Right renal pelvis (tissue), 4 donors: Measurements from ENCODE around the gene ITGB4. TPM values are rescaled to one million over a fixed set of nuclear protein-coding genes. Genes with fewer than 3 reads are reported as not detected.

Experiments used
- DNase-seq, 4 donors: peaks; one replicate each; pipeline ENCODE4 v3.0.0-alpha.2; 2013; ENCODE audit warnings: low read depth in 4 of 4, low spot score in 3 of 4, missing footprints in 1 of 4
- polyA plus RNA-seq, 4 donors: library from polyadenylated mRNA; unstranded; fragments of 120-200 nt; gene quantifications; one replicate each; pipeline ENCODE4 v1.2.1, GENCODE V29; 2013; ENCODE audit not compliant: insufficient read length in 4 of 4

Gene ITGB4
- polyA plus RNA-seq, 4 donors: 8.9 to 15.0 (median 12.2) TPM

DNA sequence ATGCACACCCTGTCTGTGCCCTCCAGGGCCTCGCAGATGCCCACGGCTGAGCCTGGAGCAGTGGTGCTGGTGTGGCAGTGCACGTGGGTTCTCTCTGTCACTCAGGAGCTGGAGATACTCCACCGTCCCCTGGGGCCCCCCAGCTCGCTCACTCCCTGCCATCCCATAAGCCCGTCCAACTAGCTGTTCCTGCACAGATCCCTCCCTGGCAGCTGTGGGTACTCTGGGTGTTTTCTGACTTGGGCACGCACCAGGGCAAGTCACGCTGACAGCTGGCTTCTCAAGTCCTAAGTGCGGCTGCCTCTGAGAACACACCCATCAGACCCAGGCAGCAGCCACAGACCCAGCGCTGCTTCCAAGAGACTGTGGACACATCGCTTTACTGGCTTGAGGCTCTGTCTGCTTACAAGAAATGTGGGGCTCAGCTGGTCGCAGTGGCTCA, 25.4 kb upstream of the ITGB4 start:
- no peak for DNase-seq

DNA sequence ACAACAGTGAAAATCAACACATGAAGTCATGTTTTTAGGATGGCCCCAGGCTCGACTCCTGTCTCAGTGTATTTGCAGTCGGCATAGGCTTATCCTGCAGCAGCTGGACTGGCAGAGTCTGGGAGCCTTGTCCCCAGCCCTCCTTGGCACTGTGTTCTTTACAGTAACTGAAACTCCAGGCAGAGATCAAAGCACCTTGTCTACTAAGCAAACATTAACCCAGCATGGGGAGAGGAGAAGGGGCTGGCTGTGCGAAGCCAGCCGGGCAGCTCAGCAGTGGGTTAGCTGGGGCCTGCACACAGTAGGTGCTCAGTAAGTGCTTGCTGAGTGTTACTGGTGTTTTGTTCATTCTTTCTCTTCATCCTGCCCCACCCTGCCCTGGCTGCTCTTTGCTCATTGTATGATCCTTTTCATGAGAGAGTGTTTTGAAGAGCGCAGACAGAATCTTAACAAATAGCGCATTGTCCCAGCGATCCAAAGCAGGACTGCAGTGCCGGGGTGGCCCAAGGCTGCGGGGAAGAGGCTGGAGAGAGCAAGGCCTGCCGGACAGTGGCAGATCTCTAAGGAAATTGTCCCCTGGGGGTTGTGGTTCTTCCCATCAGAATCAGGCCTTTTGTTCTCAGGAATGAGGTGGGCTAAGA, 23.5 kb upstream of the ITGB4 start:
- no peak for DNase-seq

DNA sequence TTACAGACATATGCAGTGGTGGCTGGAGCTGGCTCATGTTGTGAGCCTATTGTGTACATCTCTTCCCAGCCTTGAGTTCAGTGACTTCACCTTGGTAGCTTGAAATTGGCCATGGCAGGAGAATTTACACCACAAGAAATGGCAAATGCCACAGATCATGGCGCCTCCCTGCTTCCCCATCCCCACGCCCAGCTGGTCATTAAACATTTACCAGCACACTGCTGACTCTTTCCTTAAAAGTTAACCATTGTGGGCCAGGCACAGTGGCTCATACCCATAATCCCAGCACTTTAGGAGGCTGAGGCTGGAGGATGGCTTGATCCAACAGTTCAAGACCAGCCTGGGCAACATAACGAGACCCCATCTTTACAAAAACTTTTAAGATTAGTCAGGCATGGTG, 22.6 kb upstream of the ITGB4 start:
- no peak for DNase-seq

DNA sequence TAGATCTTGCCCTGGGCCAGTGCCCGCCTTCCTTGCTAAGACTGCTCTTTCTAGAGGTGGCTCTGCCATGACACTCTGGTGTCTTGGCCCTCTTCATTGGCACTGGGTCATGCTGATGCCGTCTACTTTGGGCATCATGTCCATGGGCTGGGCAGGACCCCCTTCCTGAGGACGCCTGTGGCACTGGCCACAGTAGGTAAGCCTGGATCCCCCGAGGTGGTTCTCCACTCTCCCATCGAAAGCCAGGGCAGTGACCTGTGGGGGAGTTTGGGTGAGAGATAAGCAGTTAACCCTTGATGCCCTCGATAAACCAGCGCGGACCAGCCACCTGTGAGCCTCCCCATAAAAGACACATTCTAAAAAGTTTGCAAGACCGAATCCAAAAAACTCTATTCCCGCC, 20.0 kb upstream of the ITGB4 start:
- DNase-seq: no peak

DNA sequence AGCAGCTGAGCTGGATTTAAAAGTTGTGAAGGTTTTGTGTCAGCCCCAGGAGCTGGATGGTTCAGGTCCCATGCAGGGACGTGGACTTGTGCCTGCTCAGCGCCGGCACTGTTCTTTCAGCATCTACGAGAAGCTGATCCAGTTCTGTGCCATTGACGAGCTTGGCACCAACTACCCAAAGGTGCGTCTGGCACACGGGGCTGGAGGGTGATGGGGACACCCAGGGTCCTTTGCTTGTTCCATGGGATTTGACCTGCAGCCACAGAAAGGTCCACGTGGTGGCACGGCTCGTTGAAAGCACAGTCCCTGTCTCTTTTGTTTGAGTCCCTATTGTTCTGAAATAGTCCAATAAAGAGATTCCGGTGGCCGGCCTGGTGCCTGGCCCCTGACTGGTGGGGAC, 18.1 kb upstream of the ITGB4 start:
- DNase-seq: no peak

DNA sequence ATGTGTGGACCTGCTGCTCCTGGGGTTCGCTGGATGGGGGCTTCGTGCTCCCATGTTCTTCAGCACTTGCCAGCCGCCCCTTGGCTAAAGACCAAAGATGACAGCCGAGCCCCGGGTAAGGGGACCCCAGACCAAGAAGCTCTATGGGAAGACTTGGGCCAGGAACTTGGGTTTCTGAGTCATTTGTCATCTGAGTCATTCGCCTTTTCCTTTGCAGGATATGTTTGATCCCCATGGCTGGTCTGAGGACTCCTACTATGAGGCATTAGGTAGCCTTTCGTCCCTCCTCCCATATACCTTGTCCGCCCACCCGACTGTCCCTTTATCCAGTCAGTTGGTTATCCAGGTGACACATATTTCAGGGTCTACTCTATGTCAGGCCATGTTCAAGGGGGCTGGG, 17.7 kb upstream of the ITGB4 start:
- no peak for DNase-seq

DNA sequence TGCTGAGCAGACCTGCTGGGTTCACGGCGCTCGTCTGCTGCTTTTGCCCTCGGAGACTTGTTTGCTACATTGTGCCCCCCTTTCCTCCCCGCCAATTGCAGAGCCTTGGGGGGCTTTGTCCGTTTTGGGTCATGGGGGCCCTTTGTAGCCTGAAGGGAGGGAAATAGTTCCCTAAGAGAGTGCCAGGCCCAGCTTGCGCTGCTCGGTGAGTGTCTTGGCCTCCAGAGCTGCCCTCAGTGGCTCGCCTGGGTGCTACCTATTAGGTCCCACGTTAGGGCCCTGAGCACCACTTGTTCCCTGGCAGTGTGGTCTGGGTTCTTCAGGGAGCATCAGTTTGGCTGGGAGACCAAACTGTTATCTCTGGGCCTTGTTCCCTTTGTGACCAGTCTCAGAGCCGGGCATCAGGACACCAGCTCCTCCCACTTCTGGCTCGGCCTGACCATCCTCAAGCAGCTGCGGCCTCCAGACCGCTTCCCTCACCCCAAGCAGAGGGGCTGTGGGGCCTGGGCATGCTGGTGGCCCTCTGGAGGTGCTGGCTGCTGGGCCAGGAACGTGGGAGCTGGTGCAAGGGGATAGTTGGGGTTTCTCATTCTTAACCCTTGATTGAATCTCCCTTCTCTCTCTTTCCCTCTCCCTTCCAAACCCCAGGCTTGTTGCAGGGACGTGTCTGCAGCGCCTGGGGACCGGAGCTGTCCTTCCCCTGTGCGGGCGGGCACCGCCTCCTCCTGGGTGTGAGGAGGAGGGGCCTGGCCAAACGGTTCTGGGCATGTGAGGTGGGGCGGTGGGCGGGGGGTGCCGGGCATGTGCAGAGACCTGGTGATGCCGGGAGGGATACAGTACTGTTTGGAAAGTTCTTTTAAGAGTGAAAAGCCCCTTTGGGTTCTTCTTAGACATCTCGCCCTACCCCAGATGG, 16.0 kb upstream of the ITGB4 start:
- DNase-seq: no peak

DNA sequence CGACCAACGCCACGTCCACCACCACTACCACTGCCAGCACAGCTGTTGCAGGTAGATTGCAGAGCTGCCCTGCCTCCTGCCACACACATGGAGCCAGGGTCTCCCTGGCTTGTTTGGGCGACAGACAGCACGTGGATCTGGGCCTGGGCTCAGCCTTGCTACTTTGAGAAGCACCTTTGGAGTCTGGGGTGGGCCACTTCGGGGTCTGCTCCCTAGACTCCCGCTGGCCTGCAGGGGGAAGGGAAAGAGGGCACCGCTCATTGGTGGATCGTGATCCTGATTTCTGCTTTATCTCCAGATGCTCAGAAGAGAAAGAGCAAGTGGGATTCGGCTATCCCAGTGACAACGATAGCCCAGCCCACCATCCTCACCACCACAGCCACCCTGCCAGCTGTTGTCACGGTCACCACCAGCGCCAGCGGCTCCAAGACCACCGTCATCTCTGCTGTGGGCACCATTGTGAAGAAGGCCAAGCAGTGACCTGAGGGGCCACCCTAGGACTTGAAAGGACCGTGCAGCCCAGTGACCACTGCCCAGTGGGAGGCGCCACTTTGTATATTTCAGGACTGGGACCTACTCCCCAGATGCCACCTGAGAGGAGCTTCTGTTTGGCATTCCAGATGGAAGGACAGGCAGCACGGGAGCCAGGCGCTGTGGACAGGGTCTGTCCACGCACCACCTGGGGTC, 15.1 kb upstream of the ITGB4 start:
- no peak for DNase-seq

DNA sequence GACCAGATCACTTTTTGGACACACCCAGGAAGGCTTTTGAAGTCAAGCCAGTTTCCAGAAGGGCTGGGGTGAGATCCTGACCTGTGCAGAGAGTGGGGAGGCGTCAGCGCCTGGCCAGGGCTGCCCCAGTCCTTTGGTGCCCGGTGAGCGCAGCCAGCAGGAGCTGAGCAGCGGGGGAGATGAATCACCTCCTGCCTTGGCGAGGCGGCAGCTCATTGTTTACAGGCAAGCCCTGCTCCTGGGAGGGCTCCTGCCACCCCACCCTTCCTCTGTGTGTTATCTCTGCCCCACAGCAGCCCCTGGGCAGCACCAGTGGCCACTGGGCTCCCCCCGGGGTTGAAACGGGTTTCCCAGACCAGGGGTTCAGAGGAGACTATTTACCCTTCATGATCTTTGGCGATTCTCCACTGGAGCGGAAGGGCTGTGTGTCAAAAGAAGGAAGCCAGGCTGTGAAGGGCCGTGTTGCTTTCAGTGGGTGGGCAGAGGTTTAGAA, 14.1 kb upstream of the ITGB4 start:
- DNase-seq: no peak

DNA sequence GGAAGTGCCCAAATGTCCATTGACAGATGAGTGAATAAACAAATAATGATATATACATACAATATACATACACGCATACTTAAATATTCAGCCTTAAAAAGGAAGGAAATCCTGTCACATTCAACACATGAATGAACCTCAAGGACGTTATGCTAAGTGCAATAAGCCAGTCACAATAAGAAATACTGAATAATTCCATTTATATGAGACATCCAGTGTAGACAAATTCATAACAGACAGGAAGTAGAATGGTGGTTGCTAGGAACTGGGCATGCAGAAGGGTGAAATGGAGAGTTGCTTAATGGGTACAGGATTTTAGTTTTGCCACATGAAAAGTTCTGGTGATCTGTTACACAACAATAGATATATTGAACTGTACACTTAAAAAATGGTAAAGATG, 8.8 kb upstream of the ITGB4 start:
- DNase-seq: no peak

DNA sequence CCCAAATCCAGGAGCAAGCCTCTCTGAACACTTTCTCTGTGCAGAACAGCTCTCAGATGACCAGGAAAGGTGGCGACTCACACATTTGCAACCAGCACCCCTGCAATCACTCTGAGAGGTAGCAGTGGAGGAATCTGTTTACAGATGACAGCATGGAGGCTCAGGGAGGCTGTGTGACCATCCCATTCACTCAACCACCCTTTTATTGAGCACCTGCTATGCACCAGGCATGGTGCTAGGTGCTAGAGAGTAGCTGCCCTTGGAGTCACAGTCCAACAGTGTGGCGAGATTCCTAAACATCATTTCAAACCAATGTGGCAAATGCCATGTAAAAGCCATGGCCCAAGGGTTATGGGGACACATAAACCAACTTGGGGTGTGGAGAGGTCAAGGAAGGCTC, 1.5 kb upstream of the ITGB4 start:
- DNase-seq: no peak

DNA sequence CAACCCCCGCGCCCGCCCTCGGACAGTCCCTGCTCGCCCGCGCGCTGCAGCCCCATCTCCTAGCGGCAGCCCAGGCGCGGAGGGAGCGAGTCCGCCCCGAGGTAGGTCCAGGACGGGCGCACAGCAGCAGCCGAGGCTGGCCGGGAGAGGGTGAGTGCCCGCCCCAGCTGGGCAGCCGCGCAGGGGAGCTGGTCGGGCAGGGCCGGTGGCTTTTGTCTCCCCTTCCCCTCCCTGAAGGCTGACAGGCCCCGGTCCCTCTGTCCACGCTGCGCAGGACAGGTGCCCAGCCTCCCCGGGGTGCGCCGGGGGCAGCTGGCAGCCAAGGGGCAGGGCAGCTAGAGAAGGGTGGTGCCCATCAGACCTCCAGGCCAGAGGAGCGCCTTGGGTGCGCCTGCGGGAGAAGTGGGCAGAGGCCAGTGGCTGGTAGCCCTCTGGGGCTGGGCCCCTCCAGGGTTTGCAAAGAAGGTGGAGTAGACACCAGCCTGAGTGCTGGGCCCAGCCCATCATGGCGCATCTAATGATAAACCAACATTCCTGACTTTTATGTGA, 278 bp downstream of the ITGB4 start:
- no peak for DNase-seq

DNA sequence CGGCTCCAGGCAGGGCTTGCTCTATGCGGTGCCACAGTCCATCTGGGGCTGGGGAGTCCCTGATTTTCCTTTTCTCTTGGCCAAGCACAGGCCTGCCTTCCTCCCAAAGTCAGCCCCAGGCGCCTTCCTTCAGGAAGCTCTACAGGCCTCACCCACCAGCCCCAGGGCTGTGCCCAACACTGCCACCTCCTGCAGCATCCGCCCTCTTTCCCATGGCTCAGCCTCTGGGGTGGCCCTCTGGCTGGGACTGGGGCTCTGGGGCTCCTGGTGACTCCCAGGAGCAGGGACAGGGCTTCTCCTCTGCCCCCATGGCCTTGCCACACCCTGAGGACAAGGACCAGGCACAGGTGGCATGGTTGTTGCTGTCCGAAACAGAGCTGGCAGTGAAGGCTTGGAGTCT, 817 bp downstream of the ITGB4 start:
- DNase-seq: no peak

DNA sequence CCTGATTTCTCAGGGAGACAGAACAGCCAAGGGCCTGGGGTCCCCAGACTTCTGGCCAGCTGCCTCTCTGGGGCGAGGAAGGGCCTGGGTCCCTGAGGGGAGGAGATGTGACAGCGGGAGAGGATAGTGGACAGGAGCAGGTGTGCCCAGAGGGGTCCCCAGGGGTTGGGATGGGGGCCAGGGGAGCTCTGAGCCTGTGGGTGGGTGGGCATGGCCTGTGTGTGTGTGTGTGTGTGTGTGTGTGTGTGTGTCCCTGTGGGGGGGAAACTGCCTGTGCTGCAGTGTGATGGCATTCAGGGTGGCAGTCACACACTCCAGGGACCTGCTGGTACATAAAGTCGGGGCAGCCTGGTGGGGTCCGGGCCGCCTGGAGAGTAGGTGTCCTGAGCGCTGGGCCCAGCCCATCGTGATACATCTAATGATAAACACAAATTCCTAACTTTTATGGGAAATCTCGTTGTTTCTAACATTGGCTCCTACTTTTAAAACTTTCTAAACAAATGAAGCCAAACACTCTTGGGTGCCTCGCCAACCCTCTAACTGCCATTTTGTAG, 1.4 kb downstream of the ITGB4 start:
- no peak for DNase-seq

DNA sequence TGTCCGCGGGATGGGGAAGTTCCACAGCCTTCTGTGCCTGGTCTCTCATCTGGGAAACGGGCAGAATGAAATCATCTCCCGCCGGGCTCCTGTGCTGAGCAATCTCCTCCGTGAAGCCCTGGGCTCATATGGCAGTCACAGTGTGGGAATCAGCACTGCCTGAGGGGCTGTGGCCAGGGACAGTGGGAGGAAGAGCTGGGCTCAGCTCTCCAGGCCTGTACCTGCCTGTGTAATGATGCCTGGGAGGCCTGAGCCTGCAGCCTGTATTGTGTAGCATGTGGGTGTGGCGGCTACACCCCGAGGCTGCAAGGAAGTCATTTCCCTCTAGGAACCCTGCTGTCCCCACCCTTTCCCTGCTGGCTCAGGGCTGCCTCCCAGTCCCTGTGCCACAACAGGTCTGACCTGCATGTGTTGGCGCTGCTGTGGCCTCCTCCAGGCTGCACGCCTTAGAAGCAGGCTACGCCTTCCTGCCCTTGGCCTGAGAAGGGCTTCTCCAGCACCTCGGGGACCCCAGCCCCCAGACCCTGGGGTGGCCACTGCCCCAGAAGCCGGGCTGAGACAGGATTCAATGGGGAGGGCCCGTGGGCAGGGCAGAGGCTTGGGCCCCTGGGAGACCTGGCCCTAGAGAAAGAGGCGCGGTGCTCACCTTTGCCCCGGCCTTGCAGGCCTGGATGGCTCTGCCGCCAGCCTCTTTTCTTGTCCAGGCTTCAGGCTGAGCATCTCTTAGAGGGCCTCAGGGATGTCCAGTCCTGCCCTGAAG, 2.1 kb downstream of the ITGB4 start:
- no peak for DNase-seq

DNA sequence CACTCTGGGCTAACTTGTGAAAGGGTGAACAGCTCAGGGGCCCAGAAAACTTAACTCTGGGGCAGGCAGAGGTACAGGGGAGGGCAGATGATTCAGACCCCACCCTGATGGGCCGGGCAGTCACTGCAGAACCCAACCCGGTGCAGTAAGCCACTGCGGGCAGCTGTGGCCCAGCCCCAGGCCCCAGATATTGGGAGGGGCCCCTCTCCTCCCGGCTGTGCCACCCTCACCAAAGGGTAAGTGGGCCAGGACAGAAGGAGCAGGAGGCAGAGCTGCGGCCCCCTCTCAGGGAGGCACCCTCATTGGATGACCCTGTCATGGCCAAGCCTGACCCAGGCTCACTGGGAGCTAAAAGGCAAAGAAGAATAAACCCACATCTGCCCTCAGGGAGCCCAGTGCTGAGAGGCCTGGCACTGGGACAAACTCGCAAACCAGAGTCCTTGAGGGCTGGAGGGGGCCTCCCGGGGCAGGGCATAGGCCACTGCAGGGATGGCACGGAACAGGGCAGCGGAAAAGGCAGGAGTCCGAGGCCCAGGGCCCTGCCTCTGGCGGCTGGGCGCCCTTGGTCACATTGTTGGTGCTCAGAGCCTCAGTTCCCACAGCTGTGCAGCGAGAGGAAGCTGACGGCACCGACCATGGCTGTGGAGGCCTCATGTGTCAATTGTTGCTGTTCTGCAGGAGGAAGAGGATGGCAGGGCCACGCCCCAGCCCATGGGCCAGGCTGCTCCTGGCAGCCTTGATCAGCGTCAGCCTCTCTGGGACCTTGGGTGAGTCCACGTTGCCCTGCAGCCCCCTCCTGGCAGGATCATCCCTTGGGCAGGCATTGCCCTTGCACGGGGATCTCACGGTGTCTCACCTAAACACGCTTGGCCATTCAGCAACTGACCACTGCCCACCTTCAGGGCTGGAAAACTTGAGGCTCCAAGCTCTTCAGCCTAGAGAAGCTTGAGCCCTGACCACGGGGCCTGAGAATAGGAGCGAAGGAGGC, 3.1 kb downstream of the ITGB4 start:
- no peak for DNase-seq

DNA sequence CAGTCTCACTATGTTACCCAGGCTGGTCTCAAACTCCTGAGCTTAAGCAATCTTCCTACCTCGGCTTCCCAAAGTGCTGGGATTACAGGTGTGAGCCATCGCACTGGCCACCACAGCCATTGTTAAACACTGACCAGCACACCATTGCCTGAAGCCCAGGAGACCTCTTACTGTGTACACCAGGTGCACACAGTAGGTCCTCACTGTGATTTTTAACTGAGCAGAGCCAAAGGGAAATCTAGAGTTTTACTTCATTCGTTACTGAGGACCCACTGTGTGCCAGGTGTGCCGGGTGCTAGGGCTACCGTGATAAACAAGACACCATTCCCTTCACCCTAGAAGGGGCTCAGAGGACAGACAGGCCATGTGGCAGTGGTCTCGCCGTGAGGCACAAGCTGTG, 4.2 kb downstream of the ITGB4 start:
- no peak for DNase-seq

DNA sequence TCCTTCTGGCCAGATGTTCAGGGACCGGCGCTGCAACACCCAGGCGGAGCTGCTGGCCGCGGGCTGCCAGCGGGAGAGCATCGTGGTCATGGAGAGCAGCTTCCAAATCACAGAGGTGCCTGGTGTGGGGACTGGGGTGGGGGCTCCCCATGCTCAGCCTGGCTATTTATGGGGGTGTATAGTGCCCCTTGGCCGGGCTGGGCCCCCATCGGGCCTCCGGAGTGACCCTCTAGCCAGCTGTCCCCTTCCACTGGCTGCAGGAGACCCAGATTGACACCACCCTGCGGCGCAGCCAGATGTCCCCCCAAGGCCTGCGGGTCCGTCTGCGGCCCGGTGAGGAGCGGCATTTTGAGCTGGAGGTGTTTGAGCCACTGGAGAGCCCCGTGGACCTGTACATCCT, 6.1 kb downstream of the ITGB4 start:
- DNase-seq: no peak

DNA sequence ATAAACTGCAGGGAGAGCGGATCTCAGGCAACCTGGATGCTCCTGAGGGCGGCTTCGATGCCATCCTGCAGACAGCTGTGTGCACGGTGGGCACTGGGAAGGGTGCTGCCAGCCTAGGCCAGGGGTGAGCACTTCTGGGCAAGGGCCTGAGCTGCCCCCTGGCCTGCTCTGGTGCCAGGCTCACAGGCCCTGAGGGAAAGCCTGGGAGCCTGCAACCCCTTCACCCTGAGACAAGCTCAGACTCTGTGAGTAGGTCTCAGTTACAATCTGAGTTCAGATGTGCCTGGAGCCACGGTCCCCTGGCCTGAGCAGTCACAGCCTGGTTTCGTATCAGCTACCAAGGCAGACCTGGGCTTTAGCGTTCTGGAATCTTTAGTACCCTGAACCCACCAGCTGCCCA, 8.1 kb downstream of the ITGB4 start:
- DNase-seq: no peak
